Myometrial cell (primary cell): ENCODE results near the gene PGLYRP1. TPM values are rescaled to one million over a fixed set of nuclear protein-coding genes. Genes with fewer than 3 reads are reported as not detected.

Experiments
- total RNA-seq: library from RNA; depleted of rRNA; stranded (reverse); fragments of >200 nt; gene quantifications from 2 replicates; pipeline ENCODE4 v1.2.3, GENCODE V29; 2015

Gene PGLYRP1, protein sequence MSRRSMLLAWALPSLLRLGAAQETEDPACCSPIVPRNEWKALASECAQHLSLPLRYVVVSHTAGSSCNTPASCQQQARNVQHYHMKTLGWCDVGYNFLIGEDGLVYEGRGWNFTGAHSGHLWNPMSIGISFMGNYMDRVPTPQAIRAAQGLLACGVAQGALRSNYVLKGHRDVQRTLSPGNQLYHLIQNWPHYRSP
- total RNA-seq: not detected in 2 replicates

DNA sequence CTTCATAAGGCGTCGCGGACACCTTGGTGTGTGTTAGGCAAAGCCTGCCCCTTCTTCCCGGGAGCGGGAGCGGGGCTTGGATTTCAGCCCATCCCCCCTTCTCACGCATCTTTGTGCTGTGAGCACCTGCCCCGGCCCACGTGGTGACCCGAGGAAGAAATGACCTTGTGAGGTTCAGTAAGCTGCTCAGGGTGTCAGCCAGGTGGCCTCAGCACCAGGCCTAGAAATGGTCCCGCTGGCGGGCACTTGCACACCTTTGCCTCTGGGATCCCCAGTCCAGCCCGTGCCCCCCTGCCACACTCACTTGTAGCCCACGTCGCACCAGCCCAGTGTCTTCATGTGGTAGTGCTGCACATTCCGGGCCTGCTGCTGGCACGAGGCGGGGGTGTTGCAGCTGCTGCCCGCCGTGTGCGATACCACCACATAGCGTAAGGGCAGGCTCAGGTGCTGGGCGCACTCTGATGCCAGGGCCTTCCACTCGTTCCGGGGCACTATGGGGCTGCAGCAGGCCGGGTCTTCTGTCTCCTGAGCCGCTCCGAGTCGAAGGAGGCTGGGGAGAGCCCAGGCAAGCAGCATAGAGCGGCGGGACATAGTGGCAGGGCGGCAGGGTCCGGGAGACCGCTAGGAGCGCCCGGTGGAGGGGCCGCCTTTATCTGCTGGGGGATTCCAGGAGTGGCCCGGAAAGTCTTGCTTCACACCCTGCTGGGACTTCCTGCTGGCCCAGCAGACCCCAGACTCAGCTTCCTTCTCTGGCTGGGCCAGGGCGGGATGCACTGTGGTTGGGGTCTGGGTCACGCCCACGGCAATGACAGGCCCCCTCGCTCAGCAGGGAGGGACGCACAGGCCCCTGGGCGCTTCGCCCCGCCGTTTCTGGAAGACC, at the start of gene PGLYRP1:
PGLYRP1 (minus strand) TSS at position 623 of the 880 bp plus-strand sequence; CDS start at position 591, 32 bp downstream.

DNA sequence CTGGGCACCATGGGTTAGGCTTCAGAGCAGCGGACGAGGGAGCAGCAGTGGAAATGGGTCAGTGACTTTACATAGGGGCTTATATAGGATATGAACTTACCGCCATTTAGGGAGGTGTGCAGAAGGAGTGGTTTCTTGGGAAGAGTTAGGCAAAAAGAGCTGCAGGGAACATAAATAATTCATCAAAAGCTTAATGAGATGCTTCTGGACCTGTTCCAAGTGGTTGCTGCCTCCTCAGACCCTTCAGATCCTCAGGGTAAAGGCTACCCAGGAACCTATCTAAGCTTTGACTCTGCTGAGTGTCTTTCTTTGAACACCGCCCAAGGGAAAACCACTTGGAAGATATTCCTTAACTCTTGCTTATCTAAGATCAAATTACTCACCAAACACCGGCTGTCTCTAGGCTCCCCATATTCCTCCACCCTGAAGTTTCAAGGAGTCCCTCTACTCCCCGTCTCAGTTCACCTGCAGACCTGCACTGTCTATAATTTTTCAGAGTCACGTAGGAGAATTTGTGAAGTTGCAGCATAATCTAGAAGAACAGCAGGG, 18.2 kb upstream of the PGLYRP1 start, which contains the start of gene IGFL4:
IGFL4 (minus strand) TSS at position 51 of the 549 bp plus-strand sequence; CDS start at position 11, 40 bp downstream.

DNA sequence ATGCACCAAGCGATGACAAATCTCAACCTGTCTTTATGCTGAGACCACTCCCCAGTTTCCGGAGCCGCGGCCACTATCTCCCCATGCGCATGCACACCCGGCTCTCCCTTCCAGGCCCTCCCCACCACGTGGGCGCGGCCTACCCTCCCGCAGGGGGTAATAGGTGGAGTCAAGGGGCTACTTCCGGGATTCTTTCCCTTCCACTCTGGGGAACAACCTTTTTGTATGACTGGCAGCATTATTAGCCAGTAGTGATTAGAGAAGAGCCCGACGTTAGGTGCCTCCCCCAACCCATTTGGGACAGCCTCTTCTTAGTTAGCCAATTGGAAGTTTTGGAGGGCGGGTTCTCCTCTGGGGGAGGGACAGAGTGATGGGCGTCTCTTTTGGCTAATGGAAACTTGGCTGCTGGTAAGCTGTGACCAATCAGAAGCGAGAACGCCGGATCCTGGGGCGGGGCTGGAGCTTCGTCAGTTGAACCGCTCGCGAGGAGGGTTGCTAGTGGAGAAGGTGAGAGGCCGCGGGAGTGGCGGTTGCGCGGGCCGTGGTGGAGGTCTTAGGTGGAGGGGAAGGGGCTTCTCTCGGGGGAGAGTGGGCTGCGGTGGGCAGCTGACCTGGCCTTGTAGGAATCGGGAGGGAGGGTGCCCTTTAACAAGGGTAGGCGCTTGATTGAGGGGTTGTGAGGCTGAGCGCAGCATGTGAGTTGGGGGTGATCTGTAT, 27.7 kb downstream of the PGLYRP1 start, which contains the start of gene CCDC61:
CCDC61 (plus strand) TSS at position 470 of the 717 bp plus-strand sequence. CDS start 7,552 bp downstream, outside the sequence.

DNA sequence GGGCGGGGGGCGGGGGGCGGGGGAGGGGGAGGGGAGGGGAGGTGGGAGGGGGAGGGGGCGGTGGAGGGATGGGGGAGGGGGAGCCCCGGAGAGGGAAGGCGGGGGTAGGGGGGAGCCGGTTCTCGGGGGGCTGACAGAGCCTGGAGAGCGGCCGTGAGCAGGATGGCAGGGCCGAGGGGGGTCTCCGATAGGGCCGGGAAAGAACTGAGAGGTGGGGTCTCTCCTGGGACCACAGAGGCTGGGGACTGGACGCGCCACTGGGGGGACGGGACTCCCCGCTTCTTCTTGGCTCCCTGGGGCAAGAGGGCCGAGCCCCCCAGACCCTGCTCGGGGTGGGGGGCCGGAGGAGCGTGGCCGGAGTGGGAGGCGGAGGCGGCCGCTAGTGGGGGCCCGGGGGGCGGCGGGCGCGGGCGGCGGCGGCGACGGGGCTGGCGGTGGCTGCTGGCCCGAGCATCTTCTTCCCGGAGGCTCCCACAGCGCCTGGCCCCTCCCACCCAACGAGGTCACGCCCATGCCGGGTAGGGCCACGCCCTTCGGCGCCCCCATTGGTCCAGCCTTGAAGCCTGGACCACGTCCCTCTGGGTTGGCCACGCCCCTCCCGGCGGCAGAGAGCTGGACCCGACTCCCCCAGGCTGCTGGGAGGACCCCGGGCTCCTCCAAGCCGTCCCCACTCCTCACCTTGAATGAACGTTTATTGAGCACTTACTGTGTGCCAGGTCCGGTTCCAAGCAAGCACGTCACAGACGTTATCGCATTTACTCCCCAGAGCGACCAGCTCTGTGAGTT, 49.1 kb downstream of the PGLYRP1 start, which contains the start of gene NOVA2:
NOVA2 (minus strand) TSS at position 313 of the 786 bp plus-strand sequence. CDS start 514 bp downstream, outside the sequence.

Other genes starting within 250 kb of the PGLYRP1 start
- 17.6 and 23.9 TPM in 2 replicates for gene DMPK, start 240.6 kb downstream of the PGLYRP1 start, total RNA-seq
- gene DMWD, start 230.2 kb downstream of the PGLYRP1 start, total RNA-seq: 30.8 and 31.1 TPM in 2 replicates
- gene RSPH6A, start 207.7 kb downstream of the PGLYRP1 start, total RNA-seq: not detected in 2 replicates
- gene SYMPK, start 159.9 kb downstream of the PGLYRP1 start, total RNA-seq: 33.5 and 40.6 TPM in 2 replicates
- not detected in 2 replicates for gene FOXA3, start 158.7 kb downstream of the PGLYRP1 start, total RNA-seq
- 21.1 and 32.6 TPM in 2 replicates for gene IRF2BP1, start 136.9 kb downstream of the PGLYRP1 start, total RNA-seq
- gene MYPOP, start 120.4 kb downstream of the PGLYRP1 start, total RNA-seq: 0.53 and 3.5 TPM in 2 replicates
- gene NANOS2, start 108.3 kb downstream of the PGLYRP1 start, total RNA-seq: not detected in 2 replicates
- gene NOVA2, start 49.2 kb downstream of the PGLYRP1 start, total RNA-seq: not detected in 2 replicates
- 11.2 and 12.9 TPM in 2 replicates for gene CCDC61, start 27.6 kb downstream of the PGLYRP1 start, total RNA-seq
- gene IGFL4, start 17.9 kb upstream of the PGLYRP1 start, total RNA-seq: not detected in 2 replicates
- 5.0 TPM in 1 of 2 replicates, not detected in the other for gene IGFL3, start 101.6 kb upstream of the PGLYRP1 start, total RNA-seq
- gene IGFL2, start 125.2 kb upstream of the PGLYRP1 start, total RNA-seq: not detected in 2 replicates
- gene IGFL1, start 206.7 kb upstream of the PGLYRP1 start, total RNA-seq: not detected in 2 replicates